Measurements from ENCODE around the gene CLDN16.

- no peak for TF ChIP-seq CTCF (IDR thresholded peaks at IDR 0.05)
- TF ChIP-seq POLR2A (IDR thresholded peaks at IDR 0.05): no peak
Measured at GRCh38 chr3:190366133-190366532, 21.8 kb upstream of the CLDN16 start.

Measured in prostate gland (tissue), 2 donors.